GM10266 (cell line): ENCODE measurements around the gene KIF18B.
A peak's percentile ranks its signal among the peaks of the same experiment; 100 is the strongest.

Experiments used
- DNase-seq: peaks from one replicate; pipeline ENCODE4 v3.0.0; 2012; ENCODE audit errors: extremely low spot score
- TF ChIP-seq, protein P1 (sequence below): IDR thresholded peaks from 2 replicates; pipeline ENCODE4 v1.5.1; 2012; ENCODE audit warnings: mild to moderate bottlenecking, low read depth; ENCODE audit not compliant: control insufficient read depth, insufficient read depth; ENCODE audit errors: missing control alignments

KIF18B gene

DNA sequence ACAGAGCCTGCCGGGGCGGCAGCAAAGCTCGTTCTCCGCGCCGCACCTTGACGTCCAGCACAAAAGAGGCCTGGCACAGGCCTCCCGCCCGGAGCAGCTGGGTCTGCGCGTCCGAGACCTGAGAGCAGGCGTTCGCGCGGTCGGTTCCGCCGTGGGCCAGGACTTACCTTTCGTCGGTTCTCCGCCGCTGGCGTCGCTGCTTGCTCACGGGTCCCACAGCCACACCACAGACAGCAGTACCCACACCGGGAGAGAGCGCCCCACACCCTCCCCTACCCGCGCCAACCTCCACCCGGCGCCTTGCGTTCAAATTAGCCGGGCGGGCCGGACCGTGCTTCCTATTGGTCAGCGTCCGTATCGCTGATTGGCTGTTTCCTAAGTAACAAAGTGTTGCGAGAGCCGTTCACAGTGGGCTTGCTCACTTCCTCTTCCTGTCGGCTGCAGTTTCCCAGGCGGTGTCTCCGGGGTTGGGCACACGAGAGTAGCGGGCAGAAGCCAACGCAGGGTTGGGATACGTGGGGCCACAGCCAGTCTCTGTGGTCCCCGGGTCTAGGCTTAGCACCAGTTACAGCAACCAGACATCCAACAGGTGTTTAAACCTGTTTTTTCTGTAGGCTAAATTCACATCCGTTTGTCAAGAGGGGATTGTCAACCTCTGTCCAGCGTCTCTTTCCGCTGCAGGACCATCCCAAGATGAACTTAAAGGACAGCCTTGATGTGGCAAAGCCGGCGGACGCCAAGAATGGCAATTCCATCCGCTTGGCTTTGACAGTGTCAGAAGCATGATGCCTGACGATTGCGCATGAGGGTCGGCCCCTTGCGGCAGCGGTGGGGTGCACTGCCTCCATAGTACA is at the start of gene KIF18B:
KIF18B (minus strand) TSS at position 313 of the 854 bp plus-strand sequence. CDS start 11,429 bp downstream, outside the sequence.
- TF ChIP-seq, protein P1, sequence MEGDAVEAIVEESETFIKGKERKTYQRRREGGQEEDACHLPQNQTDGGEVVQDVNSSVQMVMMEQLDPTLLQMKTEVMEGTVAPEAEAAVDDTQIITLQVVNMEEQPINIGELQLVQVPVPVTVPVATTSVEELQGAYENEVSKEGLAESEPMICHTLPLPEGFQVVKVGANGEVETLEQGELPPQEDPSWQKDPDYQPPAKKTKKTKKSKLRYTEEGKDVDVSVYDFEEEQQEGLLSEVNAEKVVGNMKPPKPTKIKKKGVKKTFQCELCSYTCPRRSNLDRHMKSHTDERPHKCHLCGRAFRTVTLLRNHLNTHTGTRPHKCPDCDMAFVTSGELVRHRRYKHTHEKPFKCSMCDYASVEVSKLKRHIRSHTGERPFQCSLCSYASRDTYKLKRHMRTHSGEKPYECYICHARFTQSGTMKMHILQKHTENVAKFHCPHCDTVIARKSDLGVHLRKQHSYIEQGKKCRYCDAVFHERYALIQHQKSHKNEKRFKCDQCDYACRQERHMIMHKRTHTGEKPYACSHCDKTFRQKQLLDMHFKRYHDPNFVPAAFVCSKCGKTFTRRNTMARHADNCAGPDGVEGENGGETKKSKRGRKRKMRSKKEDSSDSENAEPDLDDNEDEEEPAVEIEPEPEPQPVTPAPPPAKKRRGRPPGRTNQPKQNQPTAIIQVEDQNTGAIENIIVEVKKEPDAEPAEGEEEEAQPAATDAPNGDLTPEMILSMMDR, result no peak
- DNase-seq, result peak; percentile 98

DNA sequence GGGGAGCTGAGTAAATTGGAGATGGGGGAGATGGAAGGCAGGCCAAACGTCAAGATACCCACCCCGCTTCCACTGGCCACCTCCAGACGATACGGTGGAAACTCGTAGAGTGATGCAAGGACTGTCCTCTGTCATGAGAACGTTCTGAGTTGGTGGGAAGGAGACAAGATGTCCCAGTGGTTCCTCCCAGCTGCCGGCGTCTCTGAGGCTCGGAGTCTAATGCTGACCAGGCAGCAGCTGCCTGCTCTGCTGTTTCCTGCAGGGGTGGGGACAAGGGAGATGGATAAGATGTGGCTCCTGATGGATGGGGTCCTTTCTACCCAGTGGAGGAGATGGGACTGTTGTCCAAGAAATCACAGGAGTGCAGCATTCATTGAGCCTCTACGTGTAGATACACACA is 48.7 kb upstream of the KIF18B start:
- TF ChIP-seq, protein P1, result no peak
- DNase-seq, result no peak

DNA sequence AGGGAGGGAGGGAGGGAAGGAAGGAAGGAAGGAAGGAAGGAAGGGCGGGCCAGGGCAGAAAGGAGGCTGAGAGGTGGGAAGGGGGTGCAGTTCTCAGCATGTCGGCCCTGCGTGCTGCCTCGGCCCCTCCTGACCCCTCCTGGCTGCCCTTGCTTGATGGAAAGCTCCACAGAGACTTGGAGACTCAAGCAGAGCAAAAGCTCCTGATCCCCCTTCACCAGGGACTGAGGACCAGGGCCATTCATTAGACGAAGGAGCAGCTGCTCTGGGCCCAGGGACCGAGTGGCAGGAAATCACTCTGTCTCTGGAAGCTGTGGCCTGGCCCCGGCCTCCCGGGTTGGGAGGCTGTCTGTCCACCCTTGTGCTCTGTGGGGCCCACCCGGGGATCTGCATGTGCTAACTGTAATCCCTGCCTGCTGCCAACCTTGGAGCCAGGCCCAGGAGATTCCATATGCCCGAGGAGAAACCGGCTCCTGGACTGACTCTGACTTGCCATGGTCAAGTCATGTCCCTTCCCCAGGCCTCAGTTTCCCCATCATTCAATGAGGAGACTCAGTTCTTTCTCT is 47.9 kb upstream of the KIF18B start:
- TF ChIP-seq, protein P1, result no peak
- DNase-seq, result no peak

DNA sequence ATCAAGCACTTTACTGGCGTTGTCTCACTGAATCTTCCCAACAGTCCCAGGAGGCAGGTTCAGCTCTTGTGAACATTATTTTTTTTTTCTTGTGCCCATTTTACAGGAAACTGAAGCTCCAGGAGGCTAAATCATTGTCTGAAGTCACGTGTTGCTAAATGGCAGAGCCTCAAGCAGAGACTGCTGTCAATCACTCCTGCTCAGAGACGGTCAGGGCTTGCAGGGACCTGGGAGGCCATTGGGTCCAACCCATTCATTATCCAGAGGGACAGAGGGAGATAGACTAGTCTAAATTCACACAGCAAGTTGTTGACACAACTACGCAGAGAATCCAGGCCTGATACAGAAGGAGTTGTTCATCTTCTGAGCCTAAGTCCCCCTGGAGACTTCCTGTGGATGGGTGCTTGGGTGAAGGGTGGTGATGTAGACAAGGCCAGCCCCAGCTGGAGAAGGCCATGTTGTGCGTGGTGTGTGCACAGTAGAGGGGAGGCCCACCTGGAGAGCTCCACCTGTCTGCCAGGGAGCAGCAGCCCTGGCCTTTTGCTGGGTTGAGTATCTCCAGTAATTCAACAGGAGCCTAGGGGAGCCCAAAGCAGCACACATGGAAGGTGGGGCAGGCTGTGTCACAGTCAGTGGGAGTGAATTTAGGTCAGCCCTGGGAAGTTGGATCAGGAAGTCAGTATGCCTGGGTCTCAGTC is 44.8 kb upstream of the KIF18B start:
- DNase-seq, result no peak
- TF ChIP-seq, protein P1, result no peak

DNA sequence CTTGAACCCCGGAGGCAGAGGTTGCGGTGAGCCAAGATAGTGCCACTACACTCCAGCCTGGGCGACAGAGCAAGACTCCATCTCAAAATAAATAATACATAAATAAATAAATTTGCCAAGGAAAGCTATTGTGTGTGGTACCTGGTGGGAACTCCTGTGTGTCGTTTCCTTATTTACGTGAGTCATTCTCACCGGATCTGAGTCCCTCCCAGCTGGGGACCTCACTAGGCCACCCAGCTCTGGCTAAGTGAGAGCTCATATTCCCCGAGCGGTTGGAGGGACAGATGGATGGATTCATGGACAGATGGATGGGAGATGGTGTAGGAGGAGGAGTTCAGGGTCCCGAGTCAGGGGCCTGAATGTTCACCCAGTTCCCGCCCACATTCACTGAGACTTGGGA is 43.4 kb upstream of the KIF18B start:
- TF ChIP-seq, protein P1, result no peak
- no peak for DNase-seq

DNA sequence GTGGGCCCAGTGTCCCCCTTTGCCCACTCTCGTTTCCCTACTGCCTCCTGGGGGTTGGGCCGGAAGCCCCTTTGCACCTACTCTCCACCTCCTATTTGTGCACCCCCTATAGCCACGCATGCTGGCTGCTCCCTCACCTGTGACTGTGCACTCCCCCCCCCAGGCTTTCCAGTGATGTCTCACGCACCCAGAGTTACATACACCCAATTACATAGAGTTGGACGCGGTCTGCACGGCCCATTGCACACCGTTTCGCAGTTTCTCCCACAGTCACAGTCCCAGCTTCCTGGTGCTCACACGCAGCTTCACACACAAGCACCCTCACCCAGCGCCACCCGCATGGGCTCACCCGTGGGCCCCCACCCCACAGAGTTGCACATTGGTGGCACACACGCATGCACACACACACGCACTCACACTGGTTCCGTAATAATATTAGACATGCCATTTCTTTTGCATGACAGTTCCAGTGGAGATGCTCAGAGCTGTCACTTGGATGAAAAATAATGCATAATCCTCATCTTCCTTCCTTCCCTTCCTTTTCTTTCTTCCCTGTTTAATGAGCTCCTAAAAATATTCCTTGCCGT is 42.1 kb upstream of the KIF18B start:
- no peak for DNase-seq
- TF ChIP-seq, protein P1, result no peak
